ENCODE results near the gene AFF2.

The AFF2 gene

GRCh38 chrX:148784856-148785255 is 284.4 kb downstream of the AFF2 start:
- no peak for DNase-seq
- Histone ChIP-seq H3K4me2 (ENCODE audit: low read depth, low read length) (no peak overlapping the region), H3K4me1 (ENCODE audit: low read length) (no peaks in the 10 kb centered on the region), H3K27ac (ENCODE audit: low read length) (no peak overlapping the region), H3K9me3 (replicated peaks; ENCODE audit: insufficient read depth, low read length) (no peaks in the 10 kb centered on the region), H3K9me2 (replicated peaks; ENCODE audit: insufficient read depth, low read length) (no peaks in the 10 kb centered on the region), H3K27me3 (replicated peaks; ENCODE audit: insufficient read depth, low read length) (no peaks in the 10 kb centered on the region), H3K36me3 (replicated peaks; ENCODE audit: insufficient read depth, low read length) (no peaks in the 10 kb centered on the region), H2AFZ (ENCODE audit: low read length) (no peak overlapping the region), H3F3A (ENCODE audit: insufficient read depth, low read length) (no peaks in the 10 kb centered on the region), H3K9ac (ENCODE audit: low read length) (no peak overlapping the region), H3K4me3 (ENCODE audit: low read length) (no peak overlapping the region), H4K20me1 (ENCODE audit: insufficient read depth, low read length) (no peaks in the 10 kb centered on the region), H3K79me2 (ENCODE audit: low read length) (no peaks in the 10 kb centered on the region)
- no peak for TF ChIP-seq EZH2 (optimal IDR thresholded peaks at IDR 0.05; ENCODE audit: low read depth, low read length)
- TF ChIP-seq CTCF (IDR thresholded peaks at IDR 0.05; ENCODE audit: low read length) = no peak
- no peak for TF ChIP-seq EZH2phosphoT487 (IDR thresholded peaks at IDR 0.05; ENCODE audit: low read length)

GRCh38 chrX:148785256-148785655 is 284.8 kb downstream of the AFF2 start:
- H3K27ac ChIP-seq (ENCODE audit: low read length) = no peak overlapping the region
- H3K4me1 ChIP-seq (ENCODE audit: low read length) = no peaks in the 10 kb centered on the region
- TF ChIP-seq EZH2 (optimal IDR thresholded peaks at IDR 0.05; ENCODE audit: low read depth, low read length) = no peak
- TF ChIP-seq EZH2phosphoT487 (IDR thresholded peaks at IDR 0.05; ENCODE audit: low read length) = no peak
- TF ChIP-seq CTCF (IDR thresholded peaks at IDR 0.05; ENCODE audit: low read length) = no peak
- no peaks in the 10 kb centered on the region for H3K27me3 ChIP-seq (replicated peaks; ENCODE audit: insufficient read depth, low read length)
- H3K79me2 ChIP-seq (ENCODE audit: low read length) = no peaks in the 10 kb centered on the region
- no peaks in the 10 kb centered on the region for H4K20me1 ChIP-seq (ENCODE audit: insufficient read depth, low read length)
- no peaks in the 10 kb centered on the region for H3F3A ChIP-seq (ENCODE audit: insufficient read depth, low read length)
- no peaks in the 10 kb centered on the region for H3K9me3 ChIP-seq (replicated peaks; ENCODE audit: insufficient read depth, low read length)
- DNase-seq = no peak
- H3K9ac ChIP-seq (ENCODE audit: low read length) = no peak overlapping the region
- no peak overlapping the region for H3K4me3 ChIP-seq (ENCODE audit: low read length)
- H3K4me2 ChIP-seq (ENCODE audit: low read depth, low read length) = no peak overlapping the region
- H3K36me3 ChIP-seq (replicated peaks; ENCODE audit: insufficient read depth, low read length) = no peaks in the 10 kb centered on the region
- H2AFZ ChIP-seq (ENCODE audit: low read length) = no peak overlapping the region
- no peaks in the 10 kb centered on the region for H3K9me2 ChIP-seq (replicated peaks; ENCODE audit: insufficient read depth, low read length)

GRCh38 chrX:148788449-148788848 is 288.0 kb downstream of the AFF2 start:
- H3K4me1 ChIP-seq (ENCODE audit: low read length) = no peaks in the 10 kb centered on the region
- H3K4me2 ChIP-seq (ENCODE audit: low read depth, low read length) = no peak overlapping the region
- no peak overlapping the region for H2AFZ ChIP-seq (ENCODE audit: low read length)
- no peaks in the 10 kb centered on the region for H3K79me2 ChIP-seq (ENCODE audit: low read length)
- H4K20me1 ChIP-seq (ENCODE audit: insufficient read depth, low read length) = no peaks in the 10 kb centered on the region
- H3K9me2 ChIP-seq (replicated peaks; ENCODE audit: insufficient read depth, low read length) = no peaks in the 10 kb centered on the region
- no peak for TF ChIP-seq CTCF (IDR thresholded peaks at IDR 0.05; ENCODE audit: low read length)
- TF ChIP-seq EZH2phosphoT487 (IDR thresholded peaks at IDR 0.05; ENCODE audit: low read length) = no peak
- TF ChIP-seq EZH2 (optimal IDR thresholded peaks at IDR 0.05; ENCODE audit: low read depth, low read length) = no peak
- no peak for DNase-seq
- H3K27ac ChIP-seq (ENCODE audit: low read length) = no peak overlapping the region
- no peaks in the 10 kb centered on the region for H3K9me3 ChIP-seq (replicated peaks; ENCODE audit: insufficient read depth, low read length)
- no peak overlapping the region for H3K9ac ChIP-seq (ENCODE audit: low read length)
- H3K36me3 ChIP-seq (replicated peaks; ENCODE audit: insufficient read depth, low read length) = no peaks in the 10 kb centered on the region
- no peaks in the 10 kb centered on the region for H3K27me3 ChIP-seq (replicated peaks; ENCODE audit: insufficient read depth, low read length)
- H3K4me3 ChIP-seq (ENCODE audit: low read length) = no peak overlapping the region
- no peaks in the 10 kb centered on the region for H3F3A ChIP-seq (ENCODE audit: insufficient read depth, low read length)
